NB4 (cell line): ENCODE data around the gene UROS.

Experiments
- POLR2A ChIP-seq: IDR thresholded peaks from 2 replicates; pipeline ENCODE4 v1.6.1; 2011; ENCODE audit warnings: mild to moderate bottlenecking; ENCODE audit not compliant: insufficient read length; ENCODE audit errors: extremely low read depth
- TF ChIP-seq, protein P1 (sequence below): IDR thresholded peaks from one replicate; pipeline ENCODE4 v1.5.1; 2012; ENCODE audit warnings: low read depth, low read length

DNA sequence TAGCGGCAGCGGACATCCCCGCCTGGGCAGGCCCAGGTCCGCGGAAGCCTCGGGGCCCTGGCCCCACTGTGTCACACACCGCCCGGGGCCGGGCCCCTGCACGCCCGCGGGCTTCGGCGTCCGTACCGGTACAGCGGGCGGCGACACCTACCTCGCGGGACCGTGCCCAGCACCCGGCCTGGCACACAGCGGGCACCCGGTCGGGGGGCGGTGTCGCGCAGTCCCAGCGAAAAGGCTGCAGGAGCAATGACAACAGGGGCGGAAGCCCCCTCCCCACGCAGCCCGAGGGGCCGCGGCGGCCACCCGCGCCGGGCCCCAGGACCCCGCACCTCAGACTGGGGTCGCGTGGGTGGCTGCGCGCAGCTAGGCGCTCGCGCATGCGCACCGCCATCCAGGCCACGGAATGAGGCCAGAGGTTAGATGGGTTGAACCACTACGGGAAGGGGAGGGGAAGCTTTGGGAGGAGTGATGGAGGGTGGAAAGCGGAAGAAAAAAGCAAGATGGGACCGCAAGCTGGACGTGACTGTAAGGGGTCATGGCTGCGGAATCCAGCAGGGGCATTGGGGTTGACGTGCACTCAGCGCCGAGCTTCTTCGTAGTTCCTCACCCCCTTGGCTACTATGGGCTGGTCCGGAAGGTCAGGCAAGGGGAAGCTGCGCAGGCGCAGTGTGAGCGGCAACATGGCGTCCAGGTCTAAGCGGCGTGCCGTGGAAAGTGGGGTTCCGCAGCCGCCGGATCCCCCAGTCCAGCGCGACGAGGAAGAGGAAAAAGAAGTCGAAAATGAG lies at the start of gene UROS, which contains the start of gene BCCIP:
- TF ChIP-seq POLR2A, result peak; percentile 83
- TF ChIP-seq, protein P1, sequence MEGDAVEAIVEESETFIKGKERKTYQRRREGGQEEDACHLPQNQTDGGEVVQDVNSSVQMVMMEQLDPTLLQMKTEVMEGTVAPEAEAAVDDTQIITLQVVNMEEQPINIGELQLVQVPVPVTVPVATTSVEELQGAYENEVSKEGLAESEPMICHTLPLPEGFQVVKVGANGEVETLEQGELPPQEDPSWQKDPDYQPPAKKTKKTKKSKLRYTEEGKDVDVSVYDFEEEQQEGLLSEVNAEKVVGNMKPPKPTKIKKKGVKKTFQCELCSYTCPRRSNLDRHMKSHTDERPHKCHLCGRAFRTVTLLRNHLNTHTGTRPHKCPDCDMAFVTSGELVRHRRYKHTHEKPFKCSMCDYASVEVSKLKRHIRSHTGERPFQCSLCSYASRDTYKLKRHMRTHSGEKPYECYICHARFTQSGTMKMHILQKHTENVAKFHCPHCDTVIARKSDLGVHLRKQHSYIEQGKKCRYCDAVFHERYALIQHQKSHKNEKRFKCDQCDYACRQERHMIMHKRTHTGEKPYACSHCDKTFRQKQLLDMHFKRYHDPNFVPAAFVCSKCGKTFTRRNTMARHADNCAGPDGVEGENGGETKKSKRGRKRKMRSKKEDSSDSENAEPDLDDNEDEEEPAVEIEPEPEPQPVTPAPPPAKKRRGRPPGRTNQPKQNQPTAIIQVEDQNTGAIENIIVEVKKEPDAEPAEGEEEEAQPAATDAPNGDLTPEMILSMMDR, result no peak
